Astrocyte of the spinal cord (primary cell): ENCODE results near the gene RAB10.
"Not testable (repeated sequence)": the region's sequence is repeated elsewhere in the genome, so short reads cannot be mapped to it uniquely, and the experiment has no call there.

Source experiments
- DNase-seq: peaks from one replicate; pipeline ENCODE4 v3.0.0; 2011; ENCODE audit warnings: low read depth, low spot score
- H3K4me3 ChIP-seq: 2 replicates; pipeline ENCODE4 v1.5.1; 2011; ENCODE audit warnings: low read depth, mild to moderate bottlenecking, low read length, moderate library complexity
- CTCF ChIP-seq: IDR thresholded peaks from 2 replicates; pipeline ENCODE4 v1.5.1; 2012; ENCODE audit warnings: low read depth, mild to moderate bottlenecking, low read length, inconsistent platforms
- in situ Hi-C: cut with HindIII; loops from 2 replicates; pipeline ENCODE4 v1.10.0; 2017; ENCODE audit warnings: low sequenced_read_pairs

The RAB10 gene

GRCh38 chr2:25994509-25994908 lies 39.4 kb upstream of the RAB10 start:
- H3K4me3 ChIP-seq: no peak overlapping the region
- in situ Hi-C loops: no loop called here
- no peak for DNase-seq
- no peak for TF ChIP-seq CTCF

- no peak overlapping the region for H3K4me3 ChIP-seq
- no peak for DNase-seq
- no peak for TF ChIP-seq CTCF
- in situ Hi-C loops: no loop called here
These were observed 37.0 kb upstream of the RAB10 start for GRCh38 chr2:25996844-25997243.

- in situ Hi-C loops, DNase-seq, H3K4me3 ChIP-seq: not testable (repeated sequence)
These were observed 35.0 kb upstream of the RAB10 start for GRCh38 chr2:25998816-25999383.

GRCh38 chr2:25999406-25999805 lies 34.5 kb upstream of the RAB10 start:
- in situ Hi-C loops, DNase-seq, H3K4me3 ChIP-seq: not testable (repeated sequence)

GRCh38 chr2:26000561-26001082 lies 33.3 kb upstream of the RAB10 start:
- no peak for TF ChIP-seq CTCF
- in situ Hi-C loops: no loop called here
- no peak for DNase-seq
- no peak overlapping the region for H3K4me3 ChIP-seq

- in situ Hi-C loops: no loop called here
- no peak for TF ChIP-seq CTCF
- H3K4me3 ChIP-seq: no peak overlapping the region
- DNase-seq: peak; percentile 43
These were observed 32.0 kb upstream of the RAB10 start for GRCh38 chr2:26001743-26002351.

- no peak for DNase-seq
- in situ Hi-C loops: no loop called here
- no peak overlapping the region for H3K4me3 ChIP-seq
- TF ChIP-seq CTCF: no peak
These were observed 31.1 kb upstream of the RAB10 start for GRCh38 chr2:26002632-26003310.
